ENCODE results near the gene TMOD1.

DNA sequence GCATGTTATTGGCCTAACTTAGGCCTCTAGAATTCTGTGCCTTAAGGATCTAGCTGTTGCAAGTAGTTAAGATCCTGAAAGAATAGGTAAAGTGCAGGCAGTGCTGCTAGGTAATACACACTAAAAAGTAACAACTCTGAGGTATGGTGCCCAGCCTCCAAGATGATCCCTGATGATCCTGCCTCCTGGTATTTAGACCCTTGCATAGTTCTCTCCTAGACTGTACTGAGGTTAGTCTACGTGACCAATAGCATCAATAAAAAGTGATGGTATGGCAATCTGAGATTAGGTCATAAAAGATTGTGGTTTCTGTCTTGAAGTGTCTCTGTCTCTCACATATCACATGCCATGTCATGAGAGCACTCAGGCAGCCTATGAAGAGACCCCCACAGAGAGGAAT lies 122.5 kb downstream of the TMOD1 start:
- TF ChIP-seq ZNF70 (CRISPR knock-in tag; IDR thresholded peaks at IDR 0.05) (no peak), RARB (CRISPR knock-in tag; IDR thresholded peaks at IDR 0.05) (no peak)
- TF ChIP-seq, protein P1, sequence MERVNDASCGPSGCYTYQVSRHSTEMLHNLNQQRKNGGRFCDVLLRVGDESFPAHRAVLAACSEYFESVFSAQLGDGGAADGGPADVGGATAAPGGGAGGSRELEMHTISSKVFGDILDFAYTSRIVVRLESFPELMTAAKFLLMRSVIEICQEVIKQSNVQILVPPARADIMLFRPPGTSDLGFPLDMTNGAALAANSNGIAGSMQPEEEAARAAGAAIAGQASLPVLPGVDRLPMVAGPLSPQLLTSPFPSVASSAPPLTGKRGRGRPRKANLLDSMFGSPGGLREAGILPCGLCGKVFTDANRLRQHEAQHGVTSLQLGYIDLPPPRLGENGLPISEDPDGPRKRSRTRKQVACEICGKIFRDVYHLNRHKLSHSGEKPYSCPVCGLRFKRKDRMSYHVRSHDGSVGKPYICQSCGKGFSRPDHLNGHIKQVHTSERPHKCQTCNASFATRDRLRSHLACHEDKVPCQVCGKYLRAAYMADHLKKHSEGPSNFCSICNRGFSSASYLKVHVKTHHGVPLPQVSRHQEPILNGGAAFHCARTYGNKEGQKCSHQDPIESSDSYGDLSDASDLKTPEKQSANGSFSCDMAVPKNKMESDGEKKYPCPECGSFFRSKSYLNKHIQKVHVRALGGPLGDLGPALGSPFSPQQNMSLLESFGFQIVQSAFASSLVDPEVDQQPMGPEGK (CRISPR knock-in tag; IDR thresholded peaks at IDR 0.05; ENCODE audit: borderline replicate concordance), result no peak

Data from SK-N-SH treated with all-trans-retinoic acid at 6 μM for 48 hours (cell line).